ENCODE results near the gene IMP4. TPM values are rescaled to one million over a fixed set of nuclear protein-coding genes. Genes with fewer than 3 reads are reported as not detected.

The IMP4 gene
- total RNA-seq, 2 donors from 2014 or later: 50.6 to 117 TPM

DNA sequence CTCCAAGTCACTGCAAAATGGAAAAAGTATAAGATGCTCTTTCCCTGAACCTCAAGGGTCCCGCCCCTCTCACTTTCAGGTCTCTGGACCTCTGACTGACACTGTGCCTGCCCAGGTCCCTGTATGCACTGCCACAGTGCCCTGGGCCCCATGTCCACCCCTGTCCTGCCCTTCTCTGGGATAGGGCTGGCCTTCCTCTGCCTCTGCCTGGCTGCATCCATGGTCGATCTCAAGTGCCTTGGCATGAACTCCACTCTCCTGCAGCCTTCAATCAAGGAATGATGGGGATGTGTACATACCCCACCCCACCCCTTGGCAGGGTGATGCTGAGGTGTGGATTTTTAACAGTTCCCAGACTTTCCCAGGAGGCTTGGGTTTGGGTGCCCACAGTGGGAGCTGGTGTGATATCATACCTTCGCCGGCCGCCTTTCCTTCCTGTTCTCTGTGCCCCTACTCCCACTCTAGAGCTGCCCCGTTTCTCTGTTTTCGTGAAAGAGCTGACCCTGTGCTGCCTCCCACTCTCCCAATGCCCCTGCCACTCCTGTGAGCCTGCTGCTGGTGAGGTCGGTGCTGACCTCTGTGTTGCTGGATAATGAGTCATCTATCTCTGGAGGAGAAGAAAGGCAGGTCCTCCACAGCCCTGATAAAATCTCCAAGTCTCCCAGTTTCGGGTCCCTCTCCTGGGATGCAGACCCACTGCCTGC is 32.0 kb downstream of the IMP4 start:
- intact Hi-C loops (cut with DNase I): no loop called here

GRCh38 chr2:130375291-130376266 is 32.9 kb downstream of the IMP4 start:
- Histone ChIP-seq H3K4me3 (no peak overlapping the region), H3K27ac (no peak overlapping the region), H3K27me3 (no peaks in the 10 kb centered on the region), H3K4me1 (no peaks in the 10 kb centered on the region), H3K36me3 (no peaks in the 10 kb centered on the region), H3K9me3 (no peaks in the 10 kb centered on the region), H3K9ac (ENCODE audit: low read depth in 2 of 2, low read length in 2 of 2) (no peak overlapping the region)
- intact Hi-C loops (cut with DNase I): no loop called here
- TF ChIP-seq CTCF (IDR thresholded peaks at IDR 0.05): no peak
- DNase-seq: no peak

More for the DNA sequence above, 32.0 kb downstream of the IMP4 start:
- Histone ChIP-seq H3K27me3 (no peaks in the 10 kb centered on the region), H3K4me1 (no peaks in the 10 kb centered on the region), H3K27ac (no peak overlapping the region), H3K9ac (ENCODE audit: low read depth in 2 of 2, low read length in 2 of 2) (no peak overlapping the region), H3K36me3 (no peaks in the 10 kb centered on the region), H3K9me3 (no peaks in the 10 kb centered on the region), H3K4me3 (no peak overlapping the region)
- DNase-seq: no peak
- no peak for TF ChIP-seq CTCF (IDR thresholded peaks at IDR 0.05)

GRCh38 chr2:130376433-130377293 is 34.0 kb downstream of the IMP4 start:
- intact Hi-C loops (cut with DNase I): no loop called here
- TF ChIP-seq CTCF (IDR thresholded peaks at IDR 0.05): no peak
- DNase-seq: no peak
- Histone ChIP-seq H3K27ac (no peak overlapping the region), H3K36me3 (no peaks in the 10 kb centered on the region), H3K4me1 (no peaks in the 10 kb centered on the region), H3K4me3 (no peak overlapping the region), H3K9ac (ENCODE audit: low read depth in 2 of 2, low read length in 2 of 2) (no peak overlapping the region), H3K9me3 (no peaks in the 10 kb centered on the region), H3K27me3 (no peaks in the 10 kb centered on the region)

- H3K27me3 ChIP-seq: no peaks in the 10 kb centered on the region
- no peak for DNase-seq
- no peaks in the 10 kb centered on the region for H3K36me3 ChIP-seq
- no peaks in the 10 kb centered on the region for H3K9me3 ChIP-seq
- H3K4me3 ChIP-seq: no peak overlapping the region
- no peaks in the 10 kb centered on the region for H3K4me1 ChIP-seq
- intact Hi-C loops (cut with DNase I): no loop called here
- no peak overlapping the region for H3K27ac ChIP-seq
- no peak for TF ChIP-seq CTCF (IDR thresholded peaks at IDR 0.05)
- no peak overlapping the region for H3K9ac ChIP-seq (ENCODE audit: low read depth in 2 of 2, low read length in 2 of 2)
These were observed 34.8 kb downstream of the IMP4 start for GRCh38 chr2:130377491-130377890.

Measured in colonic mucosa (tissue), 4 donors.